HEK293 (cell line): ENCODE data around the gene SRF.

Source experiments
- BCL11B ChIP-seq: fragments of 450-650 bp; formaldehyde crosslinking; IDR thresholded peaks from 2 replicates; pipeline ENCODE4 v1.5.1; 2016; ENCODE audit warnings: low read depth, missing biosample characterization, missing genetic modification characterization
- BCL6B ChIP-seq: fragments of 450-650 bp; formaldehyde crosslinking; IDR thresholded peaks from 2 replicates; pipeline ENCODE4 v1.5.1; 2017; ENCODE audit warnings: missing biosample characterization, missing genetic modification characterization
- KLF7 ChIP-seq: fragments of 450-650 bp; formaldehyde crosslinking; IDR thresholded peaks from 2 replicates; pipeline ENCODE4 v1.5.1; 2016; ENCODE audit warnings: missing biosample characterization, missing genetic modification characterization, borderline replicate concordance
- PRDM6 ChIP-seq: fragments of 450-650 bp; formaldehyde crosslinking; IDR thresholded peaks from 2 replicates; pipeline ENCODE4 v1.5.1; 2017; ENCODE audit warnings: missing biosample characterization, missing genetic modification characterization
- TRIM28 ChIP-seq: IDR thresholded peaks from 2 replicates; pipeline ENCODE4 v1.6.1; 2011; ENCODE audit warnings: low read length, control low read depth, borderline replicate concordance
- ZBTB10 ChIP-seq: fragments of 450-650 bp; formaldehyde crosslinking; IDR thresholded peaks from 2 replicates; pipeline ENCODE4 v1.5.1; 2016; ENCODE audit warnings: missing biosample characterization, missing genetic modification characterization
- ZBTB21 ChIP-seq: fragments of 450-650 bp; formaldehyde crosslinking; IDR thresholded peaks from 2 replicates; pipeline ENCODE4 v1.5.1; 2017; ENCODE audit warnings: missing biosample characterization, missing genetic modification characterization
- ZBTB26 ChIP-seq: fragments of 450-650 bp; formaldehyde crosslinking; optimal IDR thresholded peaks from 2 replicates; pipeline ENCODE3; 2016; ENCODE audit warnings: missing biosample characterization, mild to moderate bottlenecking, missing genetic modification characterization
- ZFP41 ChIP-seq: fragments of 450-650 bp; formaldehyde crosslinking; IDR thresholded peaks from 2 replicates; pipeline ENCODE4 v1.5.1; 2016; ENCODE audit warnings: missing biosample characterization, missing genetic modification characterization, borderline replicate concordance
- ZFP69B ChIP-seq: fragments of 450-650 bp; formaldehyde crosslinking; IDR thresholded peaks from 2 replicates; pipeline ENCODE4 v1.5.1; 2016; ENCODE audit warnings: missing biosample characterization, missing genetic modification characterization
- ZNF114 ChIP-seq: fragments of 450-650 bp; formaldehyde crosslinking; IDR thresholded peaks from 2 replicates; pipeline ENCODE4 v1.5.0; 2017; ENCODE audit warnings: missing biosample characterization, missing genetic modification characterization
- ZNF140 ChIP-seq: fragments of 450-650 bp; formaldehyde crosslinking; IDR thresholded peaks from 2 replicates; pipeline ENCODE4 v1.5.1; 2016; ENCODE audit warnings: missing biosample characterization, missing genetic modification characterization
- ZNF175 ChIP-seq: fragments of 450-650 bp; formaldehyde crosslinking; IDR thresholded peaks from 2 replicates; pipeline ENCODE4 v1.5.1; 2016; ENCODE audit warnings: missing biosample characterization, missing genetic modification characterization
- ZNF184 ChIP-seq: fragments of 450-650 bp; IDR thresholded peaks from 2 replicates; pipeline ENCODE4 v1.5.1; 2018; ENCODE audit warnings: missing biosample characterization, mild to moderate bottlenecking, missing genetic modification characterization
- ZNF211 ChIP-seq: fragments of 450-650 bp; formaldehyde crosslinking; IDR thresholded peaks from 2 replicates; pipeline ENCODE4 v1.5.1; 2016; ENCODE audit warnings: low read depth, missing biosample characterization, missing genetic modification characterization
- ZNF214 ChIP-seq: fragments of 450-650 bp; formaldehyde crosslinking; IDR thresholded peaks from 2 replicates; pipeline ENCODE4 v1.5.1; 2017; ENCODE audit warnings: missing biosample characterization, mild to moderate bottlenecking, missing genetic modification characterization, borderline replicate concordance
- ZNF23 ChIP-seq: fragments of 450-650 bp; formaldehyde crosslinking; IDR thresholded peaks from 2 replicates; pipeline ENCODE4 v1.5.1; 2016; ENCODE audit warnings: missing biosample characterization, missing genetic modification characterization, borderline replicate concordance
- ZNF274 ChIP-seq, 2 experiments: fragments of 200-500 bp in 1 of 2; fragments of 450-650 bp in 1 of 2; sonication (Bioruptor generic) in 1 of 2; formaldehyde crosslinking in 1 of 2; IDR thresholded peaks; 2 replicates each; pipeline versions ENCODE4 v1.5.1 to v1.6.1; 2014 to 2016; ENCODE audit warnings: borderline replicate concordance in 1 of 2, inconsistent platforms in 1 of 2, low read length in 1 of 2, missing biosample characterization in 1 of 2, missing genetic modification characterization in 1 of 2
- ZNF292 ChIP-seq: fragments of 450-650 bp; formaldehyde crosslinking; IDR thresholded peaks from 2 replicates; pipeline ENCODE4 v1.5.1; 2016; ENCODE audit warnings: low read depth, missing biosample characterization, missing genetic modification characterization, borderline replicate concordance
- ZNF350 ChIP-seq: fragments of 450-650 bp; formaldehyde crosslinking; IDR thresholded peaks from 2 replicates; pipeline ENCODE4 v1.5.0; 2017; ENCODE audit warnings: missing biosample characterization, mild to moderate bottlenecking, missing genetic modification characterization
- ZNF404 ChIP-seq: fragments of 450-650 bp; formaldehyde crosslinking; IDR thresholded peaks from 2 replicates; pipeline ENCODE4 v1.5.1; 2017; ENCODE audit warnings: missing biosample characterization, missing genetic modification characterization
- ZNF426 ChIP-seq: fragments of 450-650 bp; formaldehyde crosslinking; IDR thresholded peaks from 2 replicates; pipeline ENCODE4 v1.5.1; 2017; ENCODE audit warnings: missing biosample characterization, missing genetic modification characterization, mild to moderate bottlenecking, inconsistent platforms, moderate library complexity
- ZNF501 ChIP-seq: fragments of 450-650 bp; formaldehyde crosslinking; IDR thresholded peaks from 2 replicates; pipeline ENCODE4 v1.5.1; 2016; ENCODE audit warnings: missing biosample characterization, missing genetic modification characterization
- ZNF558 ChIP-seq: fragments of 450-650 bp; formaldehyde crosslinking; IDR thresholded peaks from 2 replicates; pipeline ENCODE4 v1.5.1; 2016; ENCODE audit warnings: missing biosample characterization, missing genetic modification characterization
- ZNF571 ChIP-seq: fragments of 450-650 bp; formaldehyde crosslinking; IDR thresholded peaks from 2 replicates; pipeline ENCODE4 v1.5.0; 2017; ENCODE audit warnings: missing biosample characterization, missing genetic modification characterization
- ZNF623 ChIP-seq: fragments of 450-650 bp; formaldehyde crosslinking; IDR thresholded peaks from 2 replicates; pipeline ENCODE4 v1.5.1; 2016; ENCODE audit warnings: missing biosample characterization, missing genetic modification characterization
- ZNF626 ChIP-seq: fragments of 450-650 bp; sonication (Bioruptor Pico); formaldehyde crosslinking; IDR thresholded peaks from 2 replicates; pipeline ENCODE4 v1.5.1; 2018; ENCODE audit warnings: missing biosample characterization, missing genetic modification characterization, inconsistent platforms
- ZNF692 ChIP-seq: fragments of 450-650 bp; formaldehyde crosslinking; IDR thresholded peaks from 2 replicates; pipeline ENCODE4 v1.5.1; 2016; ENCODE audit warnings: missing biosample characterization, missing genetic modification characterization
- ZSCAN23 ChIP-seq: fragments of 450-650 bp; formaldehyde crosslinking; IDR thresholded peaks from 2 replicates; pipeline ENCODE4 v1.5.1; 2016; ENCODE audit warnings: missing biosample characterization, missing genetic modification characterization
- ZXDB ChIP-seq: fragments of 450-650 bp; formaldehyde crosslinking; IDR thresholded peaks from 2 replicates; pipeline ENCODE4 v1.5.1; 2016; ENCODE audit warnings: missing biosample characterization, missing genetic modification characterization

The SRF gene

GRCh38 chr6:43172104-43173007, 1.3 kb downstream of the SRF start (continued):
- TF ChIP-seq ZNF623 (tag by site-specific recombination) = no peak
- no peak; the same call in 1 of the 2 replicates for TF ChIP-seq BCL11B (tag by site-specific recombination)
- TF ChIP-seq ZNF501 = peak; percentile 70
- TF ChIP-seq TRIM28 = no peak
- TF ChIP-seq ZNF558 (tag by site-specific recombination) = no peak
- peak; percentile 83 for TF ChIP-seq ZBTB26 (tag by site-specific recombination)
- no peak for TF ChIP-seq ZNF571 (tag by site-specific recombination)
- no peak for TF ChIP-seq ZNF292
- TF ChIP-seq ZNF184 (tag by site-specific recombination) = no peak
- TF ChIP-seq ZXDB (tag by site-specific recombination) = peak; percentile 58
- peak; percentile 48; the same call in 1 of the 2 replicates for TF ChIP-seq ZNF692 (tag by site-specific recombination)
- no peak for TF ChIP-seq ZNF350 (tag by site-specific recombination)
- TF ChIP-seq ZNF114 (tag by site-specific recombination) = no peak
- TF ChIP-seq KLF7 (tag by site-specific recombination) = 0 out of 2 replicates have a peak, but pooled peaks have one; percentile 12
- TF ChIP-seq ZFP69B = peak; percentile 25
- TF ChIP-seq BCL6B (tag by site-specific recombination) = no peak
- TF ChIP-seq ZNF211 (tag by site-specific recombination) = no peak
- TF ChIP-seq ZNF175 (tag by site-specific recombination) = no peak
- no peak for TF ChIP-seq ZNF214
- TF ChIP-seq ZNF426 = no peak
- peak; percentile 30; the same call in 1 of the 2 replicates for TF ChIP-seq ZBTB10 (tag by site-specific recombination)
- no peak for TF ChIP-seq PRDM6 (tag by site-specific recombination)
- no peak for TF ChIP-seq ZSCAN23 (tag by site-specific recombination)
- no peak for TF ChIP-seq ZNF23 (tag by site-specific recombination)
- no peak for TF ChIP-seq ZNF404 (tag by site-specific recombination)
- no peak for TF ChIP-seq ZNF274 (IDR thresholded peaks at IDR 0.05; ENCODE audit: low read length)
- TF ChIP-seq ZNF274 (tag by site-specific recombination; IDR thresholded peaks at IDR 0.05; ENCODE audit: borderline replicate concordance) = no peak
- no peak for TF ChIP-seq ZNF140 (tag by site-specific recombination)
- TF ChIP-seq ZBTB21 (tag by site-specific recombination) = no peak
- TF ChIP-seq ZNF626 (tag by site-specific recombination) = no peak
- TF ChIP-seq ZFP41 (tag by site-specific recombination) = no peak
